HG03354 (cell line): ENCODE measurements around the gene MPHOSPH10.
A peak's percentile ranks its signal among the peaks of the same experiment; 100 is the strongest.
"Not testable (repeated sequence)": the region's sequence is repeated elsewhere in the genome, so short reads cannot be mapped to it uniquely, and the experiment has no call there.

ENCODE experiments used
- ATAC-seq: cut with Tn5 transposase; IDR thresholded peaks from one replicate; pipeline ENCODE4 v1.9.1; 2021; ENCODE audit warnings: mild to moderate bottlenecking; ENCODE audit not compliant: unreplicated experiment, poor library complexity, severe bottlenecking

The MPHOSPH10 gene

DNA sequence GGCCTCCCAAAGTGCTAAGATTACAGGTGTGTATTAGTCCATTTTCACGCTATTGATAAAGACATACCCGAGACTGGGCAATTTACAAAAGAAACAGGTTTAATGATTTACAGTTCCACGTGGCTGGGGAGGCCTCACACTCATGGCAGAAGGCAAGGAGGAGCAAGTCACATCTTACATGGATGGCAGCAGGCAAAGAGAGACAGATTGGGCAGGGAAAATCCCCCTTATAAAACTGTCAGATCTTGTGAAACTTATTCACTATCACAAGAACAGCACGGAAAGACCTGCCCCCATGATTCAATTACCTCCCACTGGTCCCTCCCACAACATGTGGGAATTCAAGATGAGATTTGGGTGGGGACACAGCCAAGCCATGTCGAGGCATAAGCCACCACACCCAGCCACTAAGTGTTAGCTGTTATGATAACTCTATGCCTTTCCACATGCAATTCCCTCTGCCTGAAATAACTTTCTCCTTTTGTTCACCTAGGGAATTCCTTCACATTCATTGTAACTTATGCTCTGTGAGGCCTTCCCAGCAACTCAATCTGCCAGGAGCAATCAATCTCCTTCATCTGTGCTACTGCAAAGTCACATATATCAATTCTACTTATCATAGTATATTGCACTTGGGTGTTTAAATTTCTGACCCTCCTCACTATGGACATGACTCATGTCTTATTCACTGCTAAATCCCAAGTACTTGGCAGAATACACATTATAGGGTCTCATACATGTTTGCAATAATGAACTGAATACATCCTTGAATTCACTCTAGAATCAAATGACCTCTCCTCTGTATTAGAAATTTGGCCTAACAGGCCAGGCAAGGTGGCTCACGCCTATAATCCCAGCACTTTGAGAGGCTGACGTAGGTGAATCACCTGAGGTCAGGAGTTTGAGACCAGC is 7.8 kb upstream of the MPHOSPH10 start:
- ATAC-seq = no peak

DNA sequence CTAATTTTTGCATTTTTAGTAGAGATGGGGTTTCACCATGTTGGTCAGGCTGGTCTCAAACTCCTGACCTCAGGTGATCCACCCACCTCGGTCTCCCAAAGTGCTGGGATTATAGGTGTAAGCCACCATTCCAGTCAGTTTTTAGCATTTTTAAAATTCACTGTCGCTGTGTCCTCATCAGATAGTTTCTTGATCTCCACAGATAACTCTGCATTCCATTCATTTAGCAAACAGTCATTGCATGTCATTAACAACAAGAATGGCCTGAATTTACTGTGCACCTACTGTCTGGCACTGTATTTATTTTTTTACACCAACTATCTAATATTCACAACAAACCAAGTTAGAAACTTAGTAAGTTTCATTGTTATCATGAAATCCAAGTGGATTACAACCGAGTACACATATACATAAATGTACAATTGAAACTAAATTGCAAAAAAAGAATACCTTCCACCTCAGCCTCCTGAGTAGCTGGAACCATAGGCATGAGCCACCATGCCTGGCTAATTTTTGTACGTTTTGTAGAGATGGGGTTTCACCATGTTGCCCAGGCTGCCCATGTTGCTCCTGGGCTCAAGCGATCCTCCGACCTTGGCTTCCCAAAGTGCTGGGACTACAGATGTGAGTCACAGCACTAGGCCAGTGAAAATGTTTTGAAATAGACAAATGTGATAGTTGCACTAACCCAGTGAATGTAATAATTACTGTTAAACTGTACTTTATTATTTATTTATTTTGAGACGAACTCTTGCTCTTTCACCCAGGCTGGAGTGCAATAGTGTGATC is 4.7 kb upstream of the MPHOSPH10 start:
- ATAC-seq = no peak

DNA sequence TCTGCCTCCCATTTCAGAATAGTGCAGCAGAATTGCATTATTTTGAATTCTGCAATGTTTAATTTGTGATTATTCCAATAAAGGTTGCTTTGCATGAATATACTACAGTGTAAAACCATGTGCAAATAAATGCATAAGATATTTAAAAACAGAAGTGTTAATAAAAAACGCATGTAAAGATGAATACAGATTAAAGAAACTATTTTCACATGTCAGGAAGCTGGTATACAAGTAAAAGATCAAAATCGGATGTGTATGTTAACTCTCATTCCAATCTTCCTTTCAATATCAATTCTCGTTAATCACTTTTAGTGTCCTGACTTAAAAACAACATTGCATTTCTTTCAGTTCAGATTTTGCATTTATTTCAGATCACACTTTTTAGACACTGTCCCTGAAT is 3.5 kb upstream of the MPHOSPH10 start:
- ATAC-seq = no peak

DNA sequence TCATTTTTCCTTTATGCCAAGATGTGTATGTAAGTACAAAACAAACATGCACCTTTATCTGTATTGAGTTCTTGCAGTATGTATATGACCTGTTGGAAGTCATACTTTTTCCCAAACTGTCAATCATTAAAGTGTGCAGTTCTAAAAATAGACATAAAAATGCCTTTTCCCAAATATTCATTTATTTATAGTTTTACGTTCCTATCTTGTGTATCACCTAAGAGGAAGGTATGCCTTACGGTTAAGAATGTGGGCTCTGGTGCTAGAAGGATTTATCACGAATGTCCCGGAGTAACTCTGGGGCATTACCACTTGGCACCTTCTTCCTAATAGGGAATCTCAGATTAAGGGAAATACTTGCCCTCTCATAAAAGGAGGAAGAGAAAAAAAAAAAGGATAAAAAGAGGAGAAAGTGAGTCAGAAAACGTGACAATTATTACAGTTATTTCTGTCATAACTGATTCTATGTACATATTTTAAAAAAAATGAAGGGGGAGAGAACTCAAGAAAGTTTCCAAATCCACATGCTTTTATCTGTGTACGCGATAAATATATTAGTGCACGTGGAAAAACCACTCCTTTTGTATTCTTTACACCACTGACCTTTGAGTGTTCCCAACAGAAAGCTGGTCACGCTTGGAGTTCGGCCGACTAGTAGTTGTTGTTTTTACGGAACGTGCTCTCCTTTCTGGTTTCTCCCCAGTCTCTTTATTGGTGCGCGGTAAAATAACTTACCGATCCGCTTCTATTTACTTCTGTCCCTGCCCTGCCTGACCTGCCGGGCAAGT is 1.1 kb upstream of the MPHOSPH10 start:
- ATAC-seq = no peak

GRCh38 chr2:71129902-71130151 is 607 bp upstream of the MPHOSPH10 start:
- ATAC-seq = peak; percentile 54

DNA sequence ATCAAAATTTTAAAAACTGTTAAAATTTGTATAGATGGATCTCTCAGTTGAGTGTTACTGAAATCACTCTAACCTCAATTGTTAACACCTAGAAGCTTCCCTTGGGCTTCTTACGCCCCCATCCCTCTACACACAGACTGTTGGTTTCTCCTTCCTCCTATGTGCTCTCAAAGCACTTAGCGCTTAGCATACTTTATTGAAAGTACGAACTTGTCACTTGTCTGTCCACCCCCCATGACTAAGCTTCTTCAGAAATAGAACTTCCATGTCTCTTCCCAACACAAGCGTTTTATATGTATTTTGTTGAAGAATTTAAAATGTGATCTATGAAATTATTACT is 441 bp downstream of the MPHOSPH10 start:
- peak; percentile 32 for ATAC-seq

GRCh38 chr2:71131387-71132166 is 1.1 kb downstream of the MPHOSPH10 start:
- ATAC-seq = not testable (repeated sequence)

DNA sequence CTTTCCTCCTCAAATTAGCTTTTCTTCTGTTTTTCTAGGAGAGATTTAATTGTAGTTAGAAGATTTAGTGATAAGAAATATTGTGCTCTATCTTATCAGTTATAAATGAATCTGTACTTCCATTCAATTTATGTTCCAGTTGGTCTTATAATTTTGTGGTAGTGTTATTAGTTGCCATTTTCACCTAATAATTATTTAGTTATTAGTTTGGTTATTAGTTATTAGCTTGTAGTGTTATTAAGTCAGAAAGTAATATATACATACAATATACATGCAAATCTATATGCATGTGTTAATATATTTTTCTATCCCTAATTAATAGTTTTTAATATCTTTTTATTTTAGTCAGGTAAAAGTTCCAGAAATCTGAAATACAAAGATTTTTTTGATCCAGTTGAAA is 3.2 kb downstream of the MPHOSPH10 start:
- ATAC-seq = no peak

- ATAC-seq = no peak
Observed at GRCh38 chr2:71136174-71136573, 5.7 kb downstream of the MPHOSPH10 start.

- no peak for ATAC-seq
Observed at GRCh38 chr2:71143782-71144181, 13.3 kb downstream of the MPHOSPH10 start.

GRCh38 chr2:71148506-71149063 is 18.2 kb downstream of the MPHOSPH10 start:
- no peak for ATAC-seq

DNA sequence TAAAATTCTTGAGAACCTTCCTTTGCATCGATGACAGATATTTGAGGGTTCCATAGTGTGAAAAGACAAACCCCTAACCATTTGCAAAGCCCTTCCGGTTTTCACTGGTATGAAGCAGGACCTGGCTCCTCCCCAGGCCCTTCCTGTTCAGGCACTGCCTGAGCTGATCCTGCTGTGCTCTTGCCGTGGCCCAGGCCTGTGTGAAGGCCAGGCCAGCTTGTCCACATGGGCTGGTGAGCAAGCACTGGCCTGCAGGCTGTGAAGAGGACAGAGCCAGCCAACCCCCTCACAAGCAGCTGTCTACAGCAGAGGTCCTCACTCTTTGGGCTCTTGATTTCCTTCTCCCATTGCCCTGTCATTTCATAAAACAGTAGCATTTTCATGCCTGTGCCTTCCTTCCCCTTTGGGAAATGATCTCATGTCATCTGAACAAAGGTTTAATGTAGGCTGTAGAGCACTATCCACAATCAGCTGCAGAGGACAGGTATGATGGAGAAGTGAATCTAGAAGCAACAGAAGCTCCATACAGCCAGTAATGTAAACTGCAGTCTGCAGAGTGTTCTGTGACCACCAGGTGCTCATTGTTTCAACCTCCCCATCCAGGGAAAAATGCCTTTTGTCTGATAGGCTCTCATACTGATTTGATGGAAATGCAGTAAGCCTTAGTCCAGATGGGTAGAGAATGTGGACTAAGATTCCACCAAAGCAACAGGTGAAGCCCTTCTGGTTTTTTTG is 19.8 kb downstream of the MPHOSPH10 start:
- ATAC-seq = no peak

DNA sequence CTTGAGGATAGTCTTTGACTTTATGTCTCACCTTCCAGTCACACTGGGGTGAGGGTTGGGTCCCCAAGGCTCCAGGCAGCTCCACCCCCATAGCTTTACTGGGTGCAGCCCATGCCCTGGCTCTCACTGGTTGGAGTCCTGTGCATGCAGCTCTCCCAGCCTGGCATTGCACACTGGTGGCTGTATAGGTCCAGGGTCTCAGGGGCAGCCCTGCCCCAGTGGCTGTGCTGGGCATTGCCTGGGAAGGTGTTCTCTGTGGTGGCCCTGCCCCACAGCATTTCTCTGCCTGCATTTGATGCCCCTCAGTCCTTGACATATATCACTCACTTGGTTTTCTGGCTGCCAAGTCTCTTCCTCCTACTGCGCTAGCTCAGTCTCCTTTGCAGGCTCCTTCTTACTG is 21.2 kb downstream of the MPHOSPH10 start:
- no peak for ATAC-seq

- ATAC-seq = no peak
Observed at GRCh38 chr2:71153585-71154224, 23.3 kb downstream of the MPHOSPH10 start.

DNA sequence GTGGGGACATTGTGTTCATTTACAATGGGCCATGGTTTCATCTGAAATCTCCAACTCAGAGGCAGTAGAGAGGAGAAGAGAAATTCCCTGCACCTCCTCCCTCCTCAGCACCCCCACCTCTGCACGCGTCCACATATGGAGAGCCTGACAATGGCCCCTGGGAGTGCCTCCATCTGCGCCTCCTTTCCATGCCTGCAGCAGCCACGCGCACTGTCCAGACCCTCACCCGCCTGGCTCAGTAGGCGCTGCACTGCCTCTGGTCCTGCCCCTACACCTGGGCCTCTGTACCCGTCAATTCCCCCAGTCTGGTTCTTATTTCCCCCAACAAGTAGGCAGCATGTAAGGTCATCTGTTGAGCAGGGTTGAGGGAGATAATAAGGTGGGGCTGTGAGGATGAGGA is 23.8 kb downstream of the MPHOSPH10 start:
- ATAC-seq = no peak

DNA sequence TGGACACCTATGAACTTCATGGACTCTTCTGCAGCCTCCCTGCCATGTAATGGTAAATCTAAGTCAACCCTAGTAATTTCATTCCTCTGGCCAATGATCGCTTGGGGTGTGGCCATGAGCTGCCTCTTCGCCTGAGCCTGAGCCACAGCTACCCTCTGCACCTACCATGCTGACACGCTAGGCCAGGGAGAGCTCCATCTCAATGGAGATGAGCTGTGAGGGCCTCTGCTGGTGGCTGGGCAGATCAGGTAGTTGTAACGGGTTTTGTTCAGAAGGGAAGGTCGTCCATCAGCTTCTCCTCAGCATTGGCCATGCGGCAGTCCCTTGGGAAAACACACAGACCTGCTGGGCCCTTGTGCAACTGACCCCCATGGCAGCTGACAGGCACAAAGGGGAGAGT is 24.4 kb downstream of the MPHOSPH10 start:
- peak; percentile 73 for ATAC-seq

DNA sequence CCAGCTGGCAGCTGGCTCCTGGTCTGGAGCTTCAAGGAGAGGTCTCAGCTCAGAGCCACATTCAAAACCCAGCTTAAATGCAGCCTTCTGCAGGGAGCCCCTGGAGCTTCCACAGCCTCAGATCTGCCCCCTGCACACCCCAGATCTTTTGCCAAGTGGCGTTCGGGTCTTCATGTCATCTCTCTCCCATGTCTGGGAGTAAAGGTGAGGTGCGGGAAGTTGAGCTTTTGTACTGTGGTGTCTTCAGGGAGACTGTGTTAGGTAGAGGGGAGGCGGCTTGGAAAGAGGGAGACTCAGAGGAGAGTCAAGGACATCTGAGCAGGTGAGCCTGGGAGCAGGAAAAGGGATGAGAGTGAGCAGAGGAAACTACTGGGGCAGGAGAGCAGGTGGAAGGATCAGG is 25.4 kb downstream of the MPHOSPH10 start:
- ATAC-seq = no peak

DNA sequence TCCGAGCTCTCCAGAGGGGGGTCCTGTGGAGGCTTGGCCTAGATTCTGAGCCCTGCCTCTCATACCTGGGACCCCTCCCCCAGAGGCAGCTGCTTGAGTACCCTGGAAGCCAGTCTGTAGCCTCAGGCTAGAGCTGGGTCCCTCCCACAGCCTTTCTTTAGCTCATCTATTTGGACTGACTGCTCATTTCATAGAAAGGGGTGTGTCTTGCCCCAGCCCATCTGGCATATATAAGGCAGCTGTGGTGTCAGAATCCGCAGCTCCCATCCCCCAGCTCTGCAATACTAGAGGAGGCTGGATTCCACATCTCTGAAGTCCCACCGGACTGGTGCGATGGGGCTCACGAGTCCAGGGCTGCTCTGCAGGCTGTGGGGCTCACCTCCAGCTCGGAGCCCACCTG is 26.1 kb downstream of the MPHOSPH10 start:
- no peak for ATAC-seq
